HG03575 (cell line): ENCODE measurements around the gene MOB3B.

Experiments
- ATAC-seq: cut with Tn5 transposase; IDR thresholded peaks from one replicate; pipeline ENCODE4 v1.9.1; 2021; ENCODE audit not compliant: unreplicated experiment, insufficient number of reproducible peaks, low FRiP score; ENCODE audit errors: extremely low read depth

MOB3B gene

GRCh38 chr9:27545471-27545870, 15.9 kb upstream of the MOB3B start:
- ATAC-seq, result no peak

DNA sequence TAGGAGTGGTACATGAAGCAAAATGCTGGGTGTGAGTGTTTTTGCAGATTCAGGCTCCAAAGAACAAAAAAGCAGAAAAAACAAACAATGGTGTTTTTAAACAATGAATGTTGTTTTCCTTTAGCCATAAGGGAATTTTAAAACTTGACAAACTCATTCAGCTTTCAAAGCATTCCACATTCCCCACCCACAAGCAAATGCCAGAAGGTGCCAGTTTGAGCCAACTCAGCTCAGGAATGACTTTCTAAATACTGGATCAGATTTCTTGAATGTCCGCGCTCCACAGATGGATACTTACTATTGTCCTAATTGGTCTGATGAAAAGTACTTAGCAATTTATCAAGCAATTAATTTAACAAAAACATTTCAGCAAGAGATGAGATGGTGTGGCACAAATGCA, 12.9 kb upstream of the MOB3B start:
- no peak for ATAC-seq

- ATAC-seq, result no peak
Measured at GRCh38 chr9:27541740-27542139, 12.1 kb upstream of the MOB3B start.

GRCh38 chr9:27540502-27540901, 10.9 kb upstream of the MOB3B start:
- ATAC-seq, result no peak

- ATAC-seq, result peak; percentile 32
Measured at GRCh38 chr9:27539479-27540441, 10.1 kb upstream of the MOB3B start.

DNA sequence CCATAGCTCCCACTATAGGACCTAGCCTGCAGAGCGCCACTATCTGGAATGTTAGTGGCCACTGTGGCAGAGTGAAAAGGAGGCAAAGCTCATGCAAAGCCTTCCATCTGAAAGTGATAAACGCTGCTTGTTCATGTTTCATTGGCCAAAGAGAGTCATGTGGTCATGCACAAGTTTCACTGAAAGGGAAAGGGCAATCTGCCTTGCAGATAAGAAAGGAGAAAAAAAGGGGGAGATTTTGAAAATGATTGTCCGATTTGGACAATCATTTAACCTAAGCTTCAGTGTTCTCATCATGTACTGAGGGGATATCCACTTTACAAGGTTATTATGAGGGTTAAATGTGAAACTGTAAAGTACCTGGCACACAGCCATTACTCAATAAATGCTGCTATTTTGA, 9.0 kb upstream of the MOB3B start:
- no peak for ATAC-seq

- ATAC-seq, result no peak
Measured at GRCh38 chr9:27537756-27538155, 8.1 kb upstream of the MOB3B start.

- no peak for ATAC-seq
Measured at GRCh38 chr9:27537027-27537435, 7.4 kb upstream of the MOB3B start.

GRCh38 chr9:27536168-27536567, 6.6 kb upstream of the MOB3B start:
- no peak for ATAC-seq

- ATAC-seq, result no peak
Measured at GRCh38 chr9:27535701-27536118, 6.1 kb upstream of the MOB3B start.

DNA sequence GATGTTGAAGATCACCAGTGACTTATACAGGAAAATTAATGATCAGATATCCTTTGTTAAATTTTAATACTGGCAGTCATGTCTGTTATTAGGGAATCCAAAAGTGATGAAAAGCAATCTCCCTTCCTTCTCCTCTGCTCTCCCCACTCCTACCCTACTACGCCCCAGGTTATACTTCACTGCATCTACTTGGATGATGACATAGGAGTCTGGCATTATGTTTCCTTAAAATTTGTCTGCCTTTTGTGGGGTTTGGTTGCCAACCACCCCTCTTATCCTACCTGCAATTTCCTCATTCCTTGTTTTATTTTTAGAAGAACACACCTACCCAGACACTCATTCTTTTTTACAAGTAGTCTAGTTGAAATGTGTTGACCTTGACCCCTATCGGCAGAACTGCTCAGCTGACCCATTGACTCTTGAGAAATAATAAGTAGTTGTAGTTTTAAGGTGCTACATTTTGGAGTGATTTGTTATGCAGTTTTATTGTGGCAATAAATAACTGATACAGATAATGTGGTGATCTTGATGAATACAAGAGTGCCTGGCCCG, 5.1 kb upstream of the MOB3B start:
- ATAC-seq, result no peak

- ATAC-seq, result no peak
Measured at GRCh38 chr9:27534131-27534530, 4.5 kb upstream of the MOB3B start.

DNA sequence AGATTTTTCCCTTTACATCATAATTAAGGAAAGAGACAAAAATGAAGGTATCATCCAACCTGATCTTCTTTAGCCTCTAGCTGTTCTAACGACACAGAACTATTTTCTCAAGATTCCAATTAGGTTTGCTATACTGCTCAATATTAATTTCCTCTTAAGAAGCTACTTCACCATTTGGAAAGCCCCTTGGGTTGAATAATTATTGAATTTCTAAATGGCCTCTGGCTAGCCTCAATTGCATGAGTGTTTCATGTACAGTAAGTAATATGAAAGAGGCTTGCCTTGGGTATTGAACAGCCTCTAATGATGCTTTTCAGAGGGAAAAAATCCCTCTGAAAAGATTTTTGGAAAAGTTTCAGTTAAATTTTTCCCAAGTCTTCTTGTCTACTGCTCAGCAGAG, 3.7 kb upstream of the MOB3B start:
- no peak for ATAC-seq

DNA sequence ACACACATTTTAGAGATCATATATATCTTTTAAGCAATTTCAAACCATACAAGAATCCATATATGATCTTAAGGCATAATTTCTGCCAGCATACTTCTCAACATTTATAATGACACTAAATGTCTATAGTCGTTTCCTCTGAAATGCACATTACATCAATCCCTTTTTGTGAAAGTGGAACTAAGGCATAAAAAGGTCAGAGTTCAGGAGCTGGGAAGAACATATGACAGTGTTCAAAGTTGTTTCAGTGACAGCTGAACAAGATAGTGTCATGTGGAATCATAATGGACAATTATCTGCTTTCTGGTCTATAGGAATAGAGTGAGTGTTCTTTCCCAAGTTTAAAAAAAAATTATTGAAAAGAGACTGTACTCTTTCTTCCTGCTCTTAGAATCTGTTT, 2.4 kb upstream of the MOB3B start:
- no peak for ATAC-seq

DNA sequence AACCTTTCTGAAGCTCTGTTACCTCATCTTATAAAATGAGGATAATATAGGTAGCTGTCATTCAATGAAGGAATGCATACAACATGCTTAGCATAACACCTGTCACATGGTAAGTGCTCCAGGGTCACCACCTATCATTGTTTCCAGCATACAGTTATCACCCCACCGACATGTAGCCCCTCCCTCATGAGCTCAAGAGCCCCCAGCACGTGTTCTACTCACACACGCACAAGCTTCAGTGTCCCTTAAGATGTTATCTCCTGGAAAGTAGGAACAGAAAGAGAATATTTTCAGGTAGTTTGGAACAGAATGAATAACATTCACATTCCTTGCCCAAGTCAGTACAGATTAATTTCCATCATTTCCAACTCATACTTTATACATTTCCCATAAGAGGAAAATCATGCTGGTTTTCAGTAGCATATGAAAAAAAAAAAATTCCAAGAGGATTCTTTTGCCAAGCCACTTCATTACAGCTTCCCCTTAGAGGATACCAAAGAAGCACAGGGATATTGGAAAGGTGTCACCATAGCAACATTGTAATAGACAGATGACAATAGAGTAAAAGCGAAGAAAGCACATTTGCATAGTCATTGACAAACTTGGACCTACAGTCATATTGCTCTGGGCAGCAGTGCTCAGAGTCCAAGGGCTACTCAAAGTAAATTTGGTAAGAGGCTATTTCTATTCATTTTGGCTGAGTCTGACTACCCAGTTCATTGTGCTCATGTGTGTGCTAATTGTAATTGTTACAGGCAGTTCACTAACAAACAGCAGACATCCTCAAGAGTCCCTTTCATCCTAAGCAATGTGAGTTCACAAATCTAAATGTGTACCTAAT, 1.5 kb upstream of the MOB3B start:
- no peak for ATAC-seq

DNA sequence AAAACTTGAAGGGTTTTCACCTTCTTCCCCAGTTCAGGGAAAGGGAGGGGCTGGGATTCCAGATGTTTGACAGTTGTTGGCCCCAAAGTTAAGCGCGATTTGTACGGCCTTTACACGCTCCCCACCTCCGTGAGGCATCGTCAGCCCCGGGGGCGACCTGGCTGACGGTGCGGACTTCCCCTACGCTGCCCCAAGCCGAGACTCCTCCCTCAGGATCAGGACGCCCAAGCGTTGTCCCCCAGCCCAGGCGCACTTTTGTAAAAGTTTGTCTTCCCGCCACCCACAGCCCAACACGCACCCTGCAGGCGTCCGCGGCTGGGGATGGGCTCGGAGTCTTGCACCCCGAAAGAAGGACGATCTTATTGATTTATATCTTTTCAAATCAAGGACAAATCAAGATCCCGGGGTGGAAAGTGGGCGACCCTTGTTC, 713 bp downstream of the MOB3B start:
- no peak for ATAC-seq

GRCh38 chr9:27528076-27528885, 1.3 kb downstream of the MOB3B start:
- ATAC-seq, result no peak

- no peak for ATAC-seq
Measured at GRCh38 chr9:27527702-27528075, 1.9 kb downstream of the MOB3B start.

DNA sequence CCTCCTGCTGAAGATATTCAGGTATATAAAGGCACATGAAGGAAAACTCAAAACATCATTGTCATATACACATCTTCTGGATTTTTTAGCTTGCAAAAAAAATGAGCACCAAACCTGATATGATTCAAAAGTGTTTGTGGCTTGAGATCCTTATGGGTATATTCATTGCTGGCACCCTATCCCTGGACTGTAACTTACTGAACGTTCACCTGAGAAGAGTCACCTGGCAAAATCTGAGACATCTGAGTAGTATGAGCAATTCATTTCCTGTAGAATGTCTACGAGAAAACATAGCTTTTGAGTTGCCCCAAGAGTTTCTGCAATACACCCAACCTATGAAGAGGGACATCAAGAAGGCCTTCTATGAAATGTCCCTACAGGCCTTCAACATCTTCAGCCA, 5.4 kb downstream of the MOB3B start, which contains the start of gene IFNK:
IFNK (plus strand) TSS at position 55 of the 400 bp plus-strand sequence; CDS start at position 102, 47 bp downstream.
- no peak for ATAC-seq
